Right lobe of liver (tissue), 6 donors: Measurements from ENCODE around the gene STXBP5. TPM values are rescaled to one million over a fixed set of nuclear protein-coding genes. Genes with fewer than 3 reads are reported as not detected.
A peak's percentile ranks its signal among the peaks of the same experiment; 100 is the strongest.

ENCODE experiments used
- ATAC-seq, 4 donors: fragments of 200-7000 bp; cut with Tn5 transposase; one replicate each; pipeline ENCODE4 v1.9.1; 2020; ENCODE audit warnings: mild to moderate bottlenecking in 4 of 4, moderate library complexity in 4 of 4
- DNase-seq, 3 donors: peaks; one replicate each; pipeline ENCODE4 v3.0.0-alpha.2; 2020
- H3K27ac ChIP-seq, 3 donors: fragments of 200-600 bp; one replicate each; pipeline ENCODE4 v1.8.0; 2022
- H3K27me3 ChIP-seq, 2 donors: fragments of 200-600 bp; one replicate each; pipeline ENCODE4 v1.8.0; 2022
- H3K36me3 ChIP-seq, 4 donors: fragments of 200-600 bp; sonication (generic) in 1 of 4; one replicate each; pipeline versions ENCODE4 v1.5.1 to v1.8.0; 2017 to 2022; ENCODE audit warnings: control low read depth in 1 of 4
- H3K4me1 ChIP-seq, 4 donors: fragments of 200-600 bp; sonication (generic) in 1 of 4; one replicate each; pipeline versions ENCODE4 v1.5.1 to v1.8.0; 2017 to 2022; ENCODE audit warnings: control low read depth in 1 of 4
- H3K4me3 ChIP-seq, 3 donors: fragments of 200-600 bp; one replicate each; pipeline ENCODE4 v1.8.0; 2022
- H3K9me3 ChIP-seq, 4 donors: fragments of 200-600 bp; sonication (generic) in 1 of 4; one replicate each; pipeline versions ENCODE4 v1.5.1 to v1.8.0; 2017 to 2022; ENCODE audit warnings: control low read depth in 1 of 4
- POLR2A ChIP-seq: fragments of 450-650 bp; IDR thresholded peaks from one replicate; pipeline ENCODE4 v1.6.1; 2017; ENCODE audit warnings: antibody characterized with exemption, mild to moderate bottlenecking
- WGBS: methylation state at CpG from one replicate; pipeline ENCODE4 v1.1.6; 2018; ENCODE audit warnings: low coverage, low lambda C conversion rate; ENCODE audit not compliant: insufficient coverage; ENCODE audit errors: missing lambda C conversion rate; 5-methylcytosine and 5-hydroxymethylcytosine counted together
- intact Hi-C, 2 donors: fragments of 100-400 bp; cut with DNase I; formaldehyde crosslinking; loops; one replicate each; pipeline versions ENCODE4 v1.11.2 to v1.14.1; 2022
- total RNA-seq, 6 experiments: library from RNA; depleted of rRNA in 2 of 6; stranded (reverse); fragments of >200 nt in 2 of 6; fragmentation: NEBNext Ultra II Directional in 3 of 6; extraction: Animal tissue kit (Norgen Biotek cat#: 25700) in 3 of 6; gene quantifications; one replicate each; pipeline versions ENCODE4 v1.1.0 to v1.2.4, GENCODE V29; 2016 to 2023
- TF ChIP-seq, protein P1 (sequence below), 4 donors: fragments of 200-600 bp in 3 of 4; fragments of 450-650 bp in 1 of 4; IDR thresholded peaks; one replicate each; pipeline versions ENCODE4 v1.5.1 to v1.8.0; 2016 to 2022; ENCODE audit warnings: antibody characterized with exemption in 4 of 4, mild to moderate bottlenecking in 2 of 4
- donor health status: DM: no; HTN: yes; CAD: no.
- donor health status: DM: no; HTN: no; CAD: no.
- donor health status: DM: no; HTN: no; CAD: no.
- donor health status: DM: no; HTN: yes; CAD: no.
- donor health status: DM: no; HTN: yes; CAD: no.

Gene STXBP5
- total RNA-seq, 6 experiments from 2014 or later: 3.9 to 7.6 (median 5.7) TPM

GRCh38 chr6:147222160-147222838 is 18.1 kb downstream of the STXBP5 start:
- 76% methylated on average over 4 of the region's 4 CpGs for WGBS
- Histone ChIP-seq H3K9me3 (no peaks in the 10 kb centered on the region), H3K27ac (no peak overlapping the region), H3K36me3 (no peaks in the 10 kb centered on the region), H3K4me3 (no peak overlapping the region), H3K27me3 (no peaks in the 10 kb centered on the region), H3K4me1 (no peaks in the 10 kb centered on the region)
- ATAC-seq: peak; percentile 33 to 62 (median 50)
- no peak for TF ChIP-seq POLR2A
- TF ChIP-seq, protein P1, sequence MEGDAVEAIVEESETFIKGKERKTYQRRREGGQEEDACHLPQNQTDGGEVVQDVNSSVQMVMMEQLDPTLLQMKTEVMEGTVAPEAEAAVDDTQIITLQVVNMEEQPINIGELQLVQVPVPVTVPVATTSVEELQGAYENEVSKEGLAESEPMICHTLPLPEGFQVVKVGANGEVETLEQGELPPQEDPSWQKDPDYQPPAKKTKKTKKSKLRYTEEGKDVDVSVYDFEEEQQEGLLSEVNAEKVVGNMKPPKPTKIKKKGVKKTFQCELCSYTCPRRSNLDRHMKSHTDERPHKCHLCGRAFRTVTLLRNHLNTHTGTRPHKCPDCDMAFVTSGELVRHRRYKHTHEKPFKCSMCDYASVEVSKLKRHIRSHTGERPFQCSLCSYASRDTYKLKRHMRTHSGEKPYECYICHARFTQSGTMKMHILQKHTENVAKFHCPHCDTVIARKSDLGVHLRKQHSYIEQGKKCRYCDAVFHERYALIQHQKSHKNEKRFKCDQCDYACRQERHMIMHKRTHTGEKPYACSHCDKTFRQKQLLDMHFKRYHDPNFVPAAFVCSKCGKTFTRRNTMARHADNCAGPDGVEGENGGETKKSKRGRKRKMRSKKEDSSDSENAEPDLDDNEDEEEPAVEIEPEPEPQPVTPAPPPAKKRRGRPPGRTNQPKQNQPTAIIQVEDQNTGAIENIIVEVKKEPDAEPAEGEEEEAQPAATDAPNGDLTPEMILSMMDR (IDR thresholded peaks at IDR 0.05): peak; percentile 33 to 42 (median 38)
- DNase-seq: no peak
- intact Hi-C loops: no loop called here

- 54% methylated on average over 2 of the region's 3 CpGs for WGBS
- TF ChIP-seq, protein P1 (IDR thresholded peaks at IDR 0.05): no peak
- TF ChIP-seq POLR2A: no peak
- intact Hi-C loops: no loop called here
Observed at GRCh38 chr6:147223736-147224135, 19.5 kb downstream of the STXBP5 start.

DNA sequence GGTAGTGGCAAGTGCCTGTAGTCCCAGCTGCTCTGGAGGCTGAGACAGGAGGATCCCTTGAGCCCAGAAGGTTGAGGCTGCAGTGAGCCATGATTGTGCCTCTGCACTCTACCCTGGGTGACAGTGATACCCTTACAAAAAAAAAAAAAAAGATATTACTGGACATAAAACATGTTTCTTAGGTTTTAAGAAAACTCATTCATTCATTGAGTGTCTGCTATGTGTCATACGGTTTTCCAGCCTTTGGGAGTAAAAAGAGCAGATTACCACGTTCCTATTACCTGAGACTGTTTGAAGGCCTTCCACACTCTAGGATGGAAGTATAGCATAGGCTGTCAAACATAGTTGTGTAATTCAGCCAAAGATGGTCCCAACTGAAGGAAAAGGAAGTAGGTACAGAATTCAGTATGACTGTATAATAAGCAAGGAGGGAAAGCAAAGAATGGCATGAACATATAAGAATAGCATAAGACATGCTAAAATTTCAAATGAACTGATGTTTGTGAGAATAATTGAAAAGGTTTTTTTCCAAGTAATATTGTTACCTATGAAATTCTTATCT is 22.0 kb downstream of the STXBP5 start:
- H3K4me3 ChIP-seq: no peak overlapping the region
- 100% methylated on average over 1 of the region's 2 CpGs for WGBS
- H3K27ac ChIP-seq: no peak overlapping the region
- H3K27me3 ChIP-seq: no peaks in the 10 kb centered on the region
- H3K4me1 ChIP-seq: no peaks in the 10 kb centered on the region
- H3K36me3 ChIP-seq: no peaks in the 10 kb centered on the region
- no peak for TF ChIP-seq POLR2A
- TF ChIP-seq, protein P1 (IDR thresholded peaks at IDR 0.05): no peak
- ATAC-seq (no peak), DNase-seq (no peak)
- intact Hi-C loops: no loop called here
- H3K9me3 ChIP-seq: no peaks in the 10 kb centered on the region

More at GRCh38 chr6:147223736-147224135, 19.5 kb downstream of the STXBP5 start:
- DNase-seq (no peak), ATAC-seq (no peak)
- Histone ChIP-seq H3K4me1 (no peaks in the 10 kb centered on the region), H3K9me3 (no peaks in the 10 kb centered on the region), H3K27ac (no peak overlapping the region), H3K4me3 (no peak overlapping the region), H3K36me3 (no peaks in the 10 kb centered on the region), H3K27me3 (no peaks in the 10 kb centered on the region)

- ATAC-seq (no peak), DNase-seq (no peak)
- no peak for TF ChIP-seq POLR2A
- Histone ChIP-seq H3K27ac (no peak overlapping the region), H3K9me3 (no peaks in the 10 kb centered on the region), H3K36me3 (no peaks in the 10 kb centered on the region), H3K4me1 (no peaks in the 10 kb centered on the region), H3K4me3 (no peak overlapping the region), H3K27me3 (no peaks in the 10 kb centered on the region)
- intact Hi-C loops: no loop called here
- WGBS: 88% methylated on average over 1 of the region's 1 CpG
Observed at GRCh38 chr6:147226877-147227276, 22.7 kb downstream of the STXBP5 start.

DNA sequence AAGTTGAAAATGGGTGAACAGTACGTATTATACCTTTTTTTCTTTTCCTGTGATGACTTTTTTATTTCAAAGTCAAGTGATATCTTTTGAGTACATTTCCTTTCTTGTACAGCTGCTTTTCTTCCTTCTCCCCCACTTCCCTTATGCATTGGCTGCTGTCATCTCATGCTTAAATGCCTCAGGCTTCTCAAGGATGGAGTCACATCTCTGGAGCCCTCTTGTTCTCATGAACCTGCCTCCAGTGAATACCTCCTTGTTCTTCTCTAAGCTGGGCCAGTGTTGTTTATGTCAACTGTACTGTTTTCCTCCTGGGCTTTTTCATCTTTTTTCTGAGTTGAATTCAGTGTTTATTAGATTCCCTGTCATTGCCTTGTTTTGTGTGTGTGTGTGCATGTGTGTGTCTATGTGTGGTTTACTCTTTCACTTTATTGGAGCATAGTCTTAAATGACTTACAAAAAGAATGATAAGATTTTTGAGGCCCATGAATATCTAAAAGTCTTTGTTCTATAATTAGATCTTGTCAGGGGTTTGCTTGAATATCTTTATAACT is 23.6 kb downstream of the STXBP5 start:
- ATAC-seq (no peak), DNase-seq (no peak)
- H3K4me1 ChIP-seq: no peaks in the 10 kb centered on the region
- H3K36me3 ChIP-seq: no peaks in the 10 kb centered on the region
- intact Hi-C loops: no loop called here
- TF ChIP-seq, protein P1 (IDR thresholded peaks at IDR 0.05): no peak
- no peak for TF ChIP-seq POLR2A
- 75% methylated on average over 1 of the region's 1 CpG for WGBS
- H3K4me3 ChIP-seq: no peak overlapping the region
- H3K9me3 ChIP-seq: no peaks in the 10 kb centered on the region
- H3K27ac ChIP-seq: no peak overlapping the region
- H3K27me3 ChIP-seq: no peaks in the 10 kb centered on the region
